Testis (tissue), 3 donors: ENCODE data around the gene RMI1. TPM values are rescaled to one million over a fixed set of nuclear protein-coding genes. Genes with fewer than 3 reads are reported as not detected.

ENCODE experiments used
- DNase-seq: peaks from one replicate; pipeline ENCODE4 v3.0.0-alpha.2; 2019
- H3K27ac ChIP-seq, 2 donors: fragments of 200-600 bp; sonication (generic); one replicate each; pipeline ENCODE4 v1.5.1; 2019
- H3K27me3 ChIP-seq: fragments of 200-600 bp; sonication (generic); one replicate; pipeline ENCODE4 v1.5.1; 2019
- H3K36me3 ChIP-seq: fragments of 200-600 bp; sonication (generic); one replicate; pipeline ENCODE4 v1.5.1; 2017; ENCODE audit warnings: low read depth; ENCODE audit errors: missing control alignments
- H3K4me1 ChIP-seq: fragments of 200-600 bp; sonication (generic); one replicate; pipeline ENCODE4 v1.5.1; 2019
- H3K4me3 ChIP-seq, 2 donors: fragments of 200-600 bp; sonication (generic); one replicate each; pipeline ENCODE4 v1.5.1; 2017 to 2019
- H3K9me3 ChIP-seq: fragments of 200-600 bp; sonication (generic); one replicate; pipeline ENCODE4 v1.5.1; 2017
- POLR2A ChIP-seq: fragments of 450-650 bp; IDR thresholded peaks from one replicate; pipeline ENCODE4 v1.6.1; 2017; ENCODE audit warnings: antibody characterized with exemption, mild to moderate bottlenecking, moderate library complexity
- WGBS, 2 donors: methylation state at CpG; one replicate each; pipeline ENCODE4 v1.1.5; 2018; 5-methylcytosine and 5-hydroxymethylcytosine counted together
- intact Hi-C: fragments of 100-400 bp; cut with DNase I; formaldehyde crosslinking; loops from one replicate; pipeline ENCODE4 v1.15.1; 2023; ENCODE audit warnings: low total_unique reads
- polyA plus RNA-seq: library from polyadenylated mRNA; stranded (reverse); fragments of 350-450 nt; fragmentation: Illumina TruSeq; extraction: RNeasy Lipid Tissue Mini Kit (QIAGEN cat#74804); gene quantifications from one replicate; pipeline ENCODE4 v1.2.3, GENCODE V29; 2014; ENCODE audit warnings: low read depth, low replicate concordance; ENCODE audit not compliant: insufficient read depth
- total RNA-seq, 2 donors: library from RNA; depleted of rRNA; stranded (reverse); fragments of >200 nt; gene quantifications; one replicate each; pipeline ENCODE4 v1.2.3, GENCODE V29; 2016
- TF ChIP-seq, protein P1 (sequence below), 3 experiments: fragments of 450-650 bp in 2 of 3; fragments of 200-600 bp in 1 of 3; sonication (generic) in 1 of 3; IDR thresholded peaks; one replicate each; pipeline ENCODE4 v1.5.1; 2016 to 2019; ENCODE audit warnings: antibody characterized with exemption in 3 of 3, mild to moderate bottlenecking in 2 of 3, moderate library complexity in 1 of 3

RMI1 gene
- total and polyA plus RNA-seq, 3 donors from 2014 or later = 10.7 to 13.9 (median 12.0) TPM

DNA sequence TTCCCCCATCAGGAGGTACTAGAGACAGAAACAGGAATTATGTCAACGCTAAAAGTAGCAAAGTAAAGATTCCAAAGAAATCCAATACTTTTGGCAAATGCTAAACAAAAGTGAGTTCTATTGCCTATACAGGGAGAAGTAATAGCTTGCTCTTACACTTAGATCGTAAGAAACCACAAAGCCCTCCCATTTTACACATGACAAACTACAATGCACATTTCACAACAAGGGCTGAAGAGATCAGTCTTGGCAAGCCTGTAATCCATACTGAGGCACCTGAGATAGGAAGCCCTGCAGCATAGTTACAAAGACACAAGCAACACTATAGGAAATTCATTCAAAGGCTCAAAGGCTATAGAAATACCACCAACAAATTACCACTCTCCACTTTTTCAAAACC lies 8.3 kb upstream of the RMI1 start:
- Histone ChIP-seq H3K36me3 (peaks cover 4% of the 10 kb centered on the region), H3K27me3 (no peaks in the 10 kb centered on the region), H3K4me1 (peaks cover 2% of the 10 kb centered on the region), H3K4me3 (no peak overlapping the region), H3K27ac (no peak overlapping the region), H3K9me3 (no peaks in the 10 kb centered on the region)
- intact Hi-C loops = no loop called here
- no peak for DNase-seq
- WGBS, 2 donors = 77 to 78% methylated on average over 2 of the region's 2 CpGs
- TF ChIP-seq POLR2A = no peak
- TF ChIP-seq, protein P1, sequence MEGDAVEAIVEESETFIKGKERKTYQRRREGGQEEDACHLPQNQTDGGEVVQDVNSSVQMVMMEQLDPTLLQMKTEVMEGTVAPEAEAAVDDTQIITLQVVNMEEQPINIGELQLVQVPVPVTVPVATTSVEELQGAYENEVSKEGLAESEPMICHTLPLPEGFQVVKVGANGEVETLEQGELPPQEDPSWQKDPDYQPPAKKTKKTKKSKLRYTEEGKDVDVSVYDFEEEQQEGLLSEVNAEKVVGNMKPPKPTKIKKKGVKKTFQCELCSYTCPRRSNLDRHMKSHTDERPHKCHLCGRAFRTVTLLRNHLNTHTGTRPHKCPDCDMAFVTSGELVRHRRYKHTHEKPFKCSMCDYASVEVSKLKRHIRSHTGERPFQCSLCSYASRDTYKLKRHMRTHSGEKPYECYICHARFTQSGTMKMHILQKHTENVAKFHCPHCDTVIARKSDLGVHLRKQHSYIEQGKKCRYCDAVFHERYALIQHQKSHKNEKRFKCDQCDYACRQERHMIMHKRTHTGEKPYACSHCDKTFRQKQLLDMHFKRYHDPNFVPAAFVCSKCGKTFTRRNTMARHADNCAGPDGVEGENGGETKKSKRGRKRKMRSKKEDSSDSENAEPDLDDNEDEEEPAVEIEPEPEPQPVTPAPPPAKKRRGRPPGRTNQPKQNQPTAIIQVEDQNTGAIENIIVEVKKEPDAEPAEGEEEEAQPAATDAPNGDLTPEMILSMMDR (IDR thresholded peaks at IDR 0.05) = no peak

DNA sequence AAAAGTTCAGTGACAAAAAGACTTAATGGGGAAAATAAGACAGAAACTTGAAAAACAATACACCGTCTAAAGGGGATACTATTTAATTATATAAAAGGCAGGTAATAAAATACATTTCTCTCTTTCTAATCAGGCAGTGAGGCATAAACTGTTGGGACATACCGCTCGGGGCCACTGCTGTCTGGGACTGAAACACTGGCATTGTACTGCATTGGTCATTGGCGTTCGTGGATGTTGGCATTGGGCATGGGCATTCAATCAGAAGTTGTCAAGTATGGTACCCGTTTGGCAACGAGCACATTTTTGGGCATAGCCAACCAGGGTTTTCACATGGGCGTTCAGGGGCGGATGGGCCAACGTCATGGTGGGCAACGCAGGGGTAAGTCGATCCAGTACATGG lies 5.3 kb upstream of the RMI1 start:
- H3K36me3 ChIP-seq = peaks cover 4% of the 10 kb centered on the region
- no peak for DNase-seq

DNA sequence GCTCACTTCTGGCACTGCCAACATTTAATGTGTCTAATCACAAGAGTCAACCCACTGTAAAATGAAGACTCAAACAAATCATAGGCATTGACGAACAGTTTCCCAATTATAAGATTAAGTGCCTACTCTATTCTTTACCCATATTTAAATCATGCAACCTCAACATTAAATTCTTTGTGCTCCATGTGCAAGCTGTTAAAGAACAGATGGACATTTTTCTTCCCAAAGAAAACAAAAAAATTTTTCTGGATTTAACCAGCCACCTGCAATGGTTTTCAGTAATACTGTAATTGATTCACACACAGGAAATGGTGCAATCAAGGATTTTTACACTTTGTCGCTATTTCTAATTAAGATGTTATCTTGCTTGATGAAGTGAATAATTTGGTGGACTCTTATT lies 4.2 kb upstream of the RMI1 start:
- Histone ChIP-seq H3K36me3 (peaks cover 4% of the 10 kb centered on the region), H3K4me1 (peaks cover 7% of the 10 kb centered on the region), H3K9me3 (no peaks in the 10 kb centered on the region), H3K27me3 (no peaks in the 10 kb centered on the region), H3K4me3 (no peak overlapping the region), H3K27ac (no peak overlapping the region)
- TF ChIP-seq POLR2A = no peak
- TF ChIP-seq, protein P1 (IDR thresholded peaks at IDR 0.05) = no peak
- no peak for DNase-seq
- intact Hi-C loops = no loop called here
- 57 to 58% methylated on average over 2 of the region's 2 CpGs for WGBS, 2 donors

More for the DNA sequence above, 5.3 kb upstream of the RMI1 start:
- TF ChIP-seq, protein P1 (IDR thresholded peaks at IDR 0.05) = no peak
- no peak overlapping the region for H3K27ac ChIP-seq
- no peaks in the 10 kb centered on the region for H3K9me3 ChIP-seq
- peaks cover 6% of the 10 kb centered on the region for H3K4me1 ChIP-seq
- WGBS, 2 donors = 75 to 83% methylated on average over 12 of the region's 12 CpGs
- no peak overlapping the region for H3K4me3 ChIP-seq
- H3K27me3 ChIP-seq = no peaks in the 10 kb centered on the region
- intact Hi-C loops = no loop called here

DNA sequence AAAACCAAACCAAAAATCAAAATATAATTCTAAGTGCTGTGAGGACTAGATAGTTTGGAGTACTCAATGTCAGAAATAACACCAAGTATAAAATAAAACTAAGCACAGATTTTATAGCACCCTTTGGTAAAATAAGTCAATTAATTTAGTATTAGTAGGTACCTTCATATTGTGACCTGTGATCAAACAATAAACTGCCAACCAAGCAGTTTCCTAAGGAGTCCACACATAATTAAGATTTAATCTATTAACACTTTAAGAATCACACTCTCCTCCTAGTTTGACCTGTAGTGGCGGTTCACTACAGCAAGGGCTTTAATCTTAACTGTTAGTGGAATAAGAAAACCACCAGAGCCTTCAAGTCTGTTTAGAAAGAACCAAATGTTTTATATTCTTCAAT lies 3.4 kb upstream of the RMI1 start:
- Histone ChIP-seq H3K27me3 (no peaks in the 10 kb centered on the region), H3K4me3 (no peak overlapping the region), H3K9me3 (no peaks in the 10 kb centered on the region), H3K4me1 (peaks cover 12% of the 10 kb centered on the region), H3K36me3 (peaks cover 4% of the 10 kb centered on the region), H3K27ac (peak overlapping the region in 1 of 2 donors; percentile 14)
- intact Hi-C loops = no loop called here
- WGBS, 2 donors = 52 to 55% methylated on average over 1 of the region's 1 CpG
- TF ChIP-seq POLR2A = no peak
- TF ChIP-seq, protein P1 (IDR thresholded peaks at IDR 0.05) = no peak
- no peak for DNase-seq

DNA sequence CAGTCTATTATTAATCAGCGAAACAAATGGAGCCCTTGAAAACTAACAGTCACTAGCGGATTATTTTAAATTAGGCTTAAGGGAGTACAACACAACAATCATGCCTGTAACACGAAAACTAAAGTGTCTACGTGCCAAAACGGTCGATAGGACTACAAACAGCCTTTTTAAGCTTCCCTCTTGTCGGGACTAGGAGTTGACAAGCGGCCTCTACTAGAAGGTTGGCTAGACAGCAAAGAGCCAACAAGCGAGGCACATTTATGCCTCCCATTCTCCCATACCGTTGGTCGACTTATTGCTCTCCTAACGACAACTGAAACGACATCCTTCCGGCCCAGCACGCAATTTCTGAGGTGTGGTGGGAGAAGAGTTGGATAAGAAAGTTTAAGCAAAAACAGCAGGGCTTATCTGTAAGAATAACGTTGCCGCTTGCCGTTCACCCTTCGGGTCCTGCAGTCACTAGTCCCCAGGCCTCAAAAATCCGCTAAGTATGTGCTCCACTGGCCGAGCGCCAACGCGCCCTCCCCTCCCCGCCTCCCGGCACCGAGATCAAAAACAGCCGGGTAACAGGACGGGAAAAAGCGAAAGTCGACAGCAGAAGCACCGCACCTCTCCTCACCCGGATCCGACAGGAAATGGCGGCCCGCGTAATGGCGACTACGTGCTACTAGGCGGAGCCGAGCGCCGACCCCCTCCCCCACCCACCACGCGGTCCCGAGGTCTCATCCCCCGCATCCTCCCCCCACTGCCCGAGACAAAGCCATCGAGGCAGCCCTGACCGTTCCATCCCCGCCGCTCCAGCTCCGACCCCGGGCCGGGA lies 1.4 kb upstream of the RMI1 start:
- no peaks in the 10 kb centered on the region for H3K9me3 ChIP-seq
- DNase-seq = peak; percentile 92
- H3K4me1 ChIP-seq = peaks cover 12% of the 10 kb centered on the region
- no peaks in the 10 kb centered on the region for H3K27me3 ChIP-seq
- H3K4me3 ChIP-seq = peak overlapping the region; percentile 81 to 94
- 1% methylated on average over 32 to 48 of the region's 55 CpGs for WGBS, 2 donors
- intact Hi-C loops = no loop called here
- H3K36me3 ChIP-seq = peaks cover 4% of the 10 kb centered on the region
- TF ChIP-seq, protein P1 (IDR thresholded peaks at IDR 0.05) = no peak
- TF ChIP-seq POLR2A = no peak
- peak overlapping the region; percentile 98 to 100 for H3K27ac ChIP-seq
